Mucosa of descending colon (tissue), 3 donors: ENCODE measurements around the gene MCF2L. TPM values are rescaled to one million over a fixed set of nuclear protein-coding genes. Genes with fewer than 3 reads are reported as not detected.
A peak's percentile ranks its signal among the peaks of the same experiment; 100 is the strongest.

Source experiments
- ATAC-seq: fragments of 200-7000 bp; cut with Tn5 transposase; one replicate; pipeline ENCODE4 v1.9.1; 2020; ENCODE audit warnings: mild to moderate bottlenecking, moderate library complexity
- DNase-seq, 3 donors: peaks; one replicate each; pipeline ENCODE4 v3.0.0-alpha.2; 2020
- H3K36me3 ChIP-seq: fragments of 200-600 bp; one replicate; pipeline ENCODE4 v1.8.0; 2021; ENCODE audit warnings: low read depth, mild to moderate bottlenecking
- H3K4me1 ChIP-seq: fragments of 200-600 bp; one replicate; pipeline ENCODE4 v1.8.0; 2021; ENCODE audit warnings: low read depth, mild to moderate bottlenecking
- H3K4me3 ChIP-seq: fragments of 200-600 bp; one replicate; pipeline ENCODE4 v1.8.0; 2021; ENCODE audit warnings: mild to moderate bottlenecking
- H3K9me3 ChIP-seq: fragments of 200-600 bp; one replicate; pipeline ENCODE4 v1.8.0; 2021; ENCODE audit warnings: mild to moderate bottlenecking
- intact Hi-C, 2 donors: fragments of 100-400 bp; cut with DNase I in 1 of 2; cut with micrococcal nuclease in 1 of 2; formaldehyde crosslinking; loops; one replicate each; pipeline versions ENCODE4 v1.11.0 to v1.11.1; 2022; cut with DNase I, micrococcal nuclease
- total RNA-seq, 3 donors: library from RNA; stranded (reverse); fragmentation: NEBNext Ultra II Directional in 2 of 3; extraction: Animal tissue kit (Norgen Biotek cat#: 25700) in 2 of 3; gene quantifications; one replicate each; pipeline versions ENCODE4 v1.2.1 to v1.2.4, GENCODE V29; 2021 to 2023
- TF ChIP-seq, protein P1 (sequence below): fragments of 200-600 bp; IDR thresholded peaks from one replicate; pipeline ENCODE4 v1.8.0; 2022; ENCODE audit warnings: antibody characterized with exemption, mild to moderate bottlenecking
- donor health status: DM: no; HTN: no; CAD: no; lungs with moderate emphysema.
- donor health status: DM: no; HTN: no; CAD: no.
- donor health status: DM: no; HTN: yes; CAD: no.

MCF2L gene
- total RNA-seq, 3 donors from 2014 or later: 53.9 to 109 (median 95.4) TPM

DNA sequence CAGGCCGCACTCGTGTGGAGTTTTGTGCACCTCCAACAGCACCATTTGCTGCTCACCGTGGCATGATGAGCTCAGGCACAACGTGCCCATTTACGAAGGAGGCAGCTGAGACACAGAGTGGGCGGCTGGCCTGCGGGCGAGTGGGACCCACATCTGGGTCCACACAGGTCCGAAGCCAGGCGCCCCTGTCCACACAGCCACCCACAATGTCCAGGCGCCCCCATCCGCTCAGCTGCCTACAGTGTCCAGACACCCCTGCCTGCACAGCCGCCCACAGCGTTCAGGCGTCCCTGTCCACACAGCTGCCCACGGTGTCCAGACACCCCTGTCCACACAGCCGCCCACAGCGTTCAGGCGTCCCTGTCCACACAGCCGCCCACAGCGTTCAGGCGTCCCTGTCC lies 94.1 kb downstream of the MCF2L start:
- no peaks in the 10 kb centered on the region for H3K9me3 ChIP-seq

DNA sequence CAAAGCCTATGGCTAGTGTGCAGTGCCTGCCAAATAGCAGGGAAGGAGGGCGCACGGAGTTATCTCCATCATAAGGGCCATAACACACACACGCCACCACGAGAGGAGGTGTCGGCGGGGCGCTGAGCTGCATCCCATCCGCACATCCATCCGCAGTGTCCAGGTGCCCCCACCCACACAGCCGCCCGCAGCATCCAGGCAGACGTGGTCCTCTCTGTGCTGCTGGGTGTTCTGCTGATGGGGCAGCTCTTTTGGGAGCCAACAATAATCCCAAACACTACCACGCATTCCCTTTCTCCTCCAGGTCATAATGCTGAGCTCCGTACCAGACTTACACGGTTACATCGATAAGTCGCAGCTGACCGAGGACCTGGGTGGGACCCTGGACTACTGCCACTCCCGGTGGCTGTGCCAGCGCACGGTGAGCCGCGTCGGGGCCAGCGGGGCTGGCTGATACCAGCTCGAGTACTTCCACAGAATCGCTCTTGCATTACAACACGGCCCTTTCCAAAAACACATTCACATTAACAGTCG lies 95.1 kb downstream of the MCF2L start:
- H3K36me3 ChIP-seq: no peaks in the 10 kb centered on the region
- ATAC-seq: no peak
- peak in 1 of 3 donors; percentile 41 for DNase-seq
- no peaks in the 10 kb centered on the region for H3K4me1 ChIP-seq
- TF ChIP-seq, protein P1, sequence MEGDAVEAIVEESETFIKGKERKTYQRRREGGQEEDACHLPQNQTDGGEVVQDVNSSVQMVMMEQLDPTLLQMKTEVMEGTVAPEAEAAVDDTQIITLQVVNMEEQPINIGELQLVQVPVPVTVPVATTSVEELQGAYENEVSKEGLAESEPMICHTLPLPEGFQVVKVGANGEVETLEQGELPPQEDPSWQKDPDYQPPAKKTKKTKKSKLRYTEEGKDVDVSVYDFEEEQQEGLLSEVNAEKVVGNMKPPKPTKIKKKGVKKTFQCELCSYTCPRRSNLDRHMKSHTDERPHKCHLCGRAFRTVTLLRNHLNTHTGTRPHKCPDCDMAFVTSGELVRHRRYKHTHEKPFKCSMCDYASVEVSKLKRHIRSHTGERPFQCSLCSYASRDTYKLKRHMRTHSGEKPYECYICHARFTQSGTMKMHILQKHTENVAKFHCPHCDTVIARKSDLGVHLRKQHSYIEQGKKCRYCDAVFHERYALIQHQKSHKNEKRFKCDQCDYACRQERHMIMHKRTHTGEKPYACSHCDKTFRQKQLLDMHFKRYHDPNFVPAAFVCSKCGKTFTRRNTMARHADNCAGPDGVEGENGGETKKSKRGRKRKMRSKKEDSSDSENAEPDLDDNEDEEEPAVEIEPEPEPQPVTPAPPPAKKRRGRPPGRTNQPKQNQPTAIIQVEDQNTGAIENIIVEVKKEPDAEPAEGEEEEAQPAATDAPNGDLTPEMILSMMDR: no peak
- intact Hi-C loops: no loop called here
- H3K4me3 ChIP-seq: no peak overlapping the region
- no peaks in the 10 kb centered on the region for H3K9me3 ChIP-seq

More for the DNA sequence above, 94.1 kb downstream of the MCF2L start:
- Histone ChIP-seq H3K4me1 (no peaks in the 10 kb centered on the region), H3K36me3 (no peaks in the 10 kb centered on the region), H3K4me3 (no peak overlapping the region)
- intact Hi-C loops: no loop called here
- DNase-seq (peak in 1 of 3 donors; percentile 37), ATAC-seq (no peak)
- TF ChIP-seq, protein P1: no peak

DNA sequence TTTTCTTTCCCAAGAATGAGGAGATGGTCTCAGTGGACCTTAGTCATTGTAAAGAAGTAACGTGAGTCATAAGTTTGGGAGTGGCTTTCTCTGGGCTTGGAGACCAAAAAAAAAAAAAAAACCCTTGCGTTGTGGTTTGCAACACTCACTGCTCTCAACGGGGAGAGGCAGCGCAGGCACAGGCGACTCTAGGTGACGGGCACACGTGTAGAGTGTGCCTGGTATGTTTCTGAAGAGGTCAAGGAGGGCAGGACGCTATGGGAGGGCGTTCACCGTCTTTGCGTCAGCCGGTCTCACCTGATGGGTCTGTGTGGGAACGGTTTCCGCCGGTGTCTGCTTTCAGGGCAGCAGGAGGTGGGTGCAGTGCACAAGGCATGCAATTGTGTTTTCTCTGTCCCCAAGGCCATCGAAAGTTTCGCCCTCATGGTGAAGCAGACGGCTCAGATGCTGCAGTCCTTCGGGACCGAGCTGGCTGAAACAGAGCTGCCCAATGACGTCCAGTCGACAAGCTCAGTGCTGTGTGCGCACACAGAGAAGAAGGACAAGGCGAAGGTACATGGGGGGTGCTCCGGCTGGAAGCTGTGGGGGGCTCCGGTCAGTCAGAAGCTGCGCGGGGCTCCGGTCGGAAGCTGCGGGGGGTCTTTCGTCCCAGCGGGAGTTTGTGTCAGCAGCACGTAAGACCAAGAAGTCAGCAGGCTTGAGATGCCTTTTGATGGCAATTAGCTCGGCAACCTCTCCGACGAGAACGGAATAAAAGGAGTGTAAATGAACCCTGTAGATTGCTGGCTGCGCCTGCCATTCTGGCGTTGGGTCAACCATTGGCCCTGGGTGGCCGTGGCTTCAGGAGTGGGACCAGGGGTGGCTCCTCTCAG lies 95.8 kb downstream of the MCF2L start:
- Histone ChIP-seq H3K36me3 (no peaks in the 10 kb centered on the region), H3K9me3 (no peaks in the 10 kb centered on the region), H3K4me3 (no peak overlapping the region), H3K4me1 (no peaks in the 10 kb centered on the region)
- ATAC-seq (no peak), DNase-seq (peak in 1 of 3 donors; percentile 40)
- TF ChIP-seq, protein P1: no peak
- intact Hi-C loops: no loop called here

DNA sequence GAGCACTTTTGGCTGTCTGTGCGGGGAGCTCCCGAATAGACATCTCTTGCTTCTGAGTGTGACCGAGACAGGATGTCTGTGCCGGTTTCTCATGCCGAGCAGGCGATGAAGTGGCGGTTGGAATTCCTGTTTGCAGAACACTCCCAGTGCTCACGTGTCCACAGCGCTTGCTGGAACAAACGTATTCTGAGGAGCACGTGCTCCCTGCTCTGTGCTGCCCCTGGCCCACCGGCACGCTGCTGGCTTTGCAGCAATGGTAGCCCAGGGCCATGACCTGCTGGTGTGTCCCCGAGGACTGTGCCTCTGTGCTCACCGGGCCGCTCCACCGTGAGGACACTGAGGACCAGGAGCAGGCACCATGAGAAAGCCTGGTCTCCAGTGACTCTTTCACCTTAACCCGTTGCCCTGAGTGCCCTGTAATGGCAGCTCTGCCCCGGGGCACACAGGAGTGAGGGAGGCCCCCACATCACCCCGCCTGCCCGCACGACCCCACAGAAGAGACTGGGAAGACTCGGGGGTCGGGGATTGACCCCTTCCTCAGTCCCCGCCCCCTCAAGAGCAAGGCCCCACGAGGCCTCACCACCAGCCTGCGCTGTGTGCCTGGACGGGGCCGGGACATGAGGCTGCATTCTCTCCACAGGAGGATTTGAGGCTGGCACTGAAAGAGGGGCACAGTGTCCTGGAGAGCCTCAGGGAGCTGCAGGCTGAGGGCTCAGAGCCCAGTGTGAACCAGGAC lies 96.6 kb downstream of the MCF2L start:
- ATAC-seq (no peak), DNase-seq (peak in 1 of 3 donors; percentile 43)
- Histone ChIP-seq H3K36me3 (no peaks in the 10 kb centered on the region), H3K9me3 (no peaks in the 10 kb centered on the region), H3K4me1 (no peaks in the 10 kb centered on the region), H3K4me3 (no peak overlapping the region)
- intact Hi-C loops: no loop called here
- TF ChIP-seq, protein P1: no peak

DNA sequence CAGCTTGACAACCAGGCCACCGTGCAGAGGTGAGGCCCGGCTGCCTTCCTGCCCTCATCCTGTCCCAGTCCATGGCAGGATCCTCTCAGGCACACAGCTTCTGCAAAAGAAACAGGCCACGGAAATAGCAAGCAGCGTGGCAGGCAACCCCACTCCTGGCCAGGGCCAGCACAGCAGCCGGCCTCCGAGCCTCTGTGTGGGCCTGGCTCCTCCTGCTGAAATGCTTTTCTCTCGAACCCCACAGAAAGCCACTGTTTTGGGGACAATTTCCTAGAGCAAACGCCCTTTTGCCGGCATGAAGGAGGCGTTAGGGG lies 97.1 kb downstream of the MCF2L start:
- no peak overlapping the region for H3K4me3 ChIP-seq
- DNase-seq (no peak), ATAC-seq (no peak)
- intact Hi-C loops: no loop called here
- no peaks in the 10 kb centered on the region for H3K4me1 ChIP-seq
- H3K9me3 ChIP-seq: no peaks in the 10 kb centered on the region
- TF ChIP-seq, protein P1: no peak
- H3K36me3 ChIP-seq: no peaks in the 10 kb centered on the region
